ENCODE measurements around the gene FAM78B. TPM values are rescaled to one million over a fixed set of nuclear protein-coding genes. Genes with fewer than 3 reads are reported as not detected.

FAM78B gene
- total RNA-seq, 4 donors from 2014 or later = 0.64 to 1.2 (median 0.81) TPM

GRCh38 chr1:166080967-166081870, 85.6 kb downstream of the FAM78B start:
- intact Hi-C loops (cut with DNase I; ENCODE audit: low total_unique reads) = no loop called here
- no peak for DNase-seq (ENCODE audit: low spot score in 2 of 2)
- no peak for TF ChIP-seq CTCF (IDR thresholded peaks at IDR 0.05)
- no peak for TF ChIP-seq POLR2A (IDR thresholded peaks at IDR 0.05)
- H3K4me3 ChIP-seq (ENCODE audit: low read depth, poor library complexity, severe bottlenecking) = no peak overlapping the region
- 53 to 62% methylated on average over 14 of the region's 14 CpGs for WGBS, 2 donors

DNA sequence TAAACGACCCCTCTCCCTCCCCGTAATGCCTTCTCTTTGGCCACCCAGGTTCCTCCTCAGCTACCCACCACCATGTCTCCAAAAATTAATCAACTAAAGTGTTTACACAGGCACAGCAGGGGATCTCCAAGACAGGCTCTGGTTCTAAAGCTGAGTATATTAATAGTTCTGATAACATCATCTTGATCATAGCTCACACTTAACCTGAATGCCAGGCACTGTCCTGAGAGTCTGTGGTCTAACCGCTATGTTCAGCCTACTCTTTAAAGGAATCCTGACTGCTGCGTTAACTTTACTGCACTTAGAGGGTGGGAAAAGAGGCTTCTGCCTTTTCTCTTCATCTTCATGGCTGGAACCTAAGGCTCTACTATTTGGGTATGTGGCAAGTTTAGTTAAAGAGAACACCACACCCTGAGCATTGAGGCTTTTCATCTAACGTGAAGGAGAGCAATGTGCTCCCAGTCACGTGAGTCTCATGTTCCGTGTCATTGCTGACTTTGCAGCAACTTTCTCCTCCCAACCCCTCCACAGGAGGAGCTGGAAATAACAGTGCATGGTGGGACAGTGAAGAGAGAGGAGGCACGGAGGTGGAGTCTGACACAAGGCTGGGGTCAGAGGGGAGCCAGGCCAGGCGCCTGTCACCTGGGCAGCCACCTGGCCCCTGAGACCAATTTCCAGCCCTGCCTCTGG, 86.4 kb downstream of the FAM78B start:
- H3K4me3 ChIP-seq (ENCODE audit: low read depth, poor library complexity, severe bottlenecking) = no peak overlapping the region
- 50 to 51% methylated on average over 9 of the region's 9 CpGs for WGBS, 2 donors
- TF ChIP-seq POLR2A (IDR thresholded peaks at IDR 0.05) (no peak), CTCF (IDR thresholded peaks at IDR 0.05) (no peak)
- DNase-seq (ENCODE audit: low spot score in 2 of 2) = no peak
- intact Hi-C loops (cut with DNase I; ENCODE audit: low total_unique reads) = no loop called here

- no peak overlapping the region for H3K4me3 ChIP-seq (ENCODE audit: low read depth, poor library complexity, severe bottlenecking)
- no peak for DNase-seq (ENCODE audit: low spot score in 2 of 2)
- 80 to 88% methylated on average over 2 of the region's 2 CpGs for whole genome bisulfite sequencing, 2 donors
- intact Hi-C loops (cut with DNase I; ENCODE audit: low total_unique reads) = no loop called here
- no peak for TF ChIP-seq CTCF (IDR thresholded peaks at IDR 0.05)
- no peak for TF ChIP-seq POLR2A (IDR thresholded peaks at IDR 0.05)
These were observed 87.5 kb downstream of the FAM78B start for GRCh38 chr1:166079276-166079675.

GRCh38 chr1:166073489-166073888, 93.3 kb downstream of the FAM78B start:
- WGBS, 2 donors = 67 to 76% methylated on average over 3 of the region's 3 CpGs
- peak in 1 of 2 donors; percentile 36 for DNase-seq (ENCODE audit: low spot score in 2 of 2)
- no peak overlapping the region for H3K4me3 ChIP-seq (ENCODE audit: low read depth, poor library complexity, severe bottlenecking)
- TF ChIP-seq POLR2A (IDR thresholded peaks at IDR 0.05) (no peak), CTCF (IDR thresholded peaks at IDR 0.05) (no peak)
- intact Hi-C loops (cut with DNase I; ENCODE audit: low total_unique reads) = no loop called here

- no peak for DNase-seq (ENCODE audit: low spot score in 2 of 2)
- WGBS, 2 donors = 33 to 46% methylated on average over 2 of the region's 2 CpGs
- no peak overlapping the region for H3K4me3 ChIP-seq (ENCODE audit: low read depth, poor library complexity, severe bottlenecking)
- TF ChIP-seq POLR2A (IDR thresholded peaks at IDR 0.05) = no peak
- intact Hi-C loops (cut with DNase I; ENCODE audit: low total_unique reads) = no loop called here
These were observed 97.4 kb downstream of the FAM78B start for GRCh38 chr1:166069390-166069789.

GRCh38 chr1:166066107-166066506, 100.7 kb downstream of the FAM78B start:
- intact Hi-C loops (cut with DNase I; ENCODE audit: low total_unique reads) = no loop called here
- no peak overlapping the region for H3K4me3 ChIP-seq (ENCODE audit: low read depth, poor library complexity, severe bottlenecking)
- DNase-seq (ENCODE audit: low spot score in 2 of 2) = no peak
- TF ChIP-seq CTCF (IDR thresholded peaks at IDR 0.05) (no peak), POLR2A (IDR thresholded peaks at IDR 0.05) (no peak)

Measured in lower leg skin (tissue), 4 donors.